Occipital lobe (tissue), 2 donors: Measurements from ENCODE around the gene TLX3. TPM values are rescaled to one million over a fixed set of nuclear protein-coding genes. Genes with fewer than 3 reads are reported as not detected.
"Not testable (repeated sequence)": the region's sequence is repeated elsewhere in the genome, so short reads cannot be mapped to it uniquely, and the experiment has no call there.

ENCODE experiments used
- DNase-seq: peaks from one replicate; lab custom pipeline; 2025; lab: John Stamatoyannopoulos, UW
- total RNA-seq: library from RNA; depleted of rRNA; stranded (reverse); fragments of >200 nt; gene quantifications from one replicate; pipeline ENCODE4 v1.2.3, GENCODE V29; 2014

Gene TLX3
- total RNA-seq = not detected

DNA sequence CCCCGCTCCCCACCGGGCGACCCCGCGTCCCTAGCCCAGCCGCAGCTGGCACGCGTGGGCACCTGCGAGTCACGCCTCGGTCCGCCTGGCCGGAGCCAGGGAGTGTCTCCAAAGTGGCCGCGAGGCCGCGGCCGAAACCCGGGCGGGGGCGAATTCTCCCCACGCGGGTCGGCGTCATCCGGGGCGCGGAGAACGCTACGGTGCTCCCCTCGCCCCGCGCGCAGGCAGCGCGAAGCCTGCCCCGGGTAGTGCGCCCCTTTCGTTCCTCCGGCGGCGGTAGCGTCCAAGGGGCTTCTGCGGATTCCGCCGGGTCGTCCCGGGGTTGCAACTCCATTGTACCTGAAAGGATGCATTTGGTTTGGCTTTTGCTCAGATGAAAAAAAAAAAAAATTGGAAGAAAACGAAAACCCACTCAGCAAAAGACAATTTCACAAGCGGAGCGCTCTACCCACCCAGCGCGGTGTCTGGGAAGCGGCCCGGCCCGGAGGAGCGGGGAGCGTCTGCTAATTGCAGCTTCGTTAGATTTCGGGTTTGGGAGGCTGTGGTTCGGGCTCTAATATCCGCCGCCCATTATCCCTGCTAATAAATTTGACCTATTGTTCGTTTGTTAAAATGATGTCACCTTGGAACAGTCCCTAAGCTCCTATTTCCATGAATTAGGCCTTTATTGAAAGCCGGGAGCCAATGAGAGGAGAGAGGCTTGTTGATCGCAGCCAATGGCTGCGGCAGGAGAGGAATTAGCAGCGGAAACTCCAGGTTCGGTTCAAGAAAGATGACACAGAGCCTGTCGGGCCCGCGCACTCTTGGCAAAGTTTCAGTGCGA, at the start of gene TLX3:
Gene TLX3, plus strand, starts transcription at position 796 of the 823 bp plus-strand sequence. CDS start 118 bp downstream, outside the sequence.
- no peak for DNase-seq

GRCh38 chr5:171261361-171261760, 47.7 kb upstream of the TLX3 start:
- no peak for DNase-seq

- DNase-seq = no peak
Measured at GRCh38 chr5:171261904-171262303, 47.1 kb upstream of the TLX3 start.

- DNase-seq = no peak
Measured at GRCh38 chr5:171263181-171263580, 45.9 kb upstream of the TLX3 start.

GRCh38 chr5:171264843-171265242, 44.2 kb upstream of the TLX3 start:
- no peak for DNase-seq

DNA sequence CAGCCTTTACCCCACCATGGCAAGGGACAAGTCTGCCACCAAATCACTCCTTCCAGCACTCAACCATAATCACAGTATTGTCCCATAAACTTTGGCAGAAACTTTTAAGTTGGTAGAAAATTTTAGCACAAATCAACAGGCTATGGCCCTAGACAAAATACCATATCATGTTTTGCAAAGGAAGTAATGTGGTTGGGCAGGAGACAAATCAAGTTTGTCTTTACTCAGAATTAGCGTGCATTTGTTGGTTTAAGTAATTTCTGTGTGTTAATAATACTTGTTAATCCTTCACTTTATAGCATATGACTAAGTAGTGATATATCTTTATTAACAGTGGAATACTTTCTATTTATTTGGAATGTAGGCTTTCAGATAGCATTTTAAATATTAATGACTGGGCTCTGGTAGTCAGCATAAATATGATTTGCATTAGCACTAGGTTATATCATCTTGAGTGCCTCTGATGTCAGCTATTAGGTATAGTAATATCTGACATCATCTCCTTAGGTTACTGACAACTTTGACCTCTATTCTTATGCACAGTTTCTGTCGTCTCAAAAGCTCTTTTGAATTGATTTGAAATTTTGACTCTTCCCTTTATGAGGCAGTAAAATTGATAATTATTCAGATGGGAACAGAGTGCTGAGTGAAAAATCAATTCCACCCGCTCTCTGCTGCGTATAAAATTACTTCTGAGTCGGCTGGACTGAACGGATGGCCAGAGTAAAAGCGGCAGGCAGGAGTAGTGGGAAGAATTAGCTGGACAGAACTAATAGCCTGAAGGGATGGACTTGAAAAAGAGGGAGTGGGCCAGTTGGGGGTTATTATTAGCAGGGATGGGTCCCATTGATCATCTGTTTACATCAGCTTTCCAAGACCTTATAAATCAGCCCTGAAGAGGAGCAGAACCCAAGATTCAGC, 40.1 kb upstream of the TLX3 start:
- no peak for DNase-seq

DNA sequence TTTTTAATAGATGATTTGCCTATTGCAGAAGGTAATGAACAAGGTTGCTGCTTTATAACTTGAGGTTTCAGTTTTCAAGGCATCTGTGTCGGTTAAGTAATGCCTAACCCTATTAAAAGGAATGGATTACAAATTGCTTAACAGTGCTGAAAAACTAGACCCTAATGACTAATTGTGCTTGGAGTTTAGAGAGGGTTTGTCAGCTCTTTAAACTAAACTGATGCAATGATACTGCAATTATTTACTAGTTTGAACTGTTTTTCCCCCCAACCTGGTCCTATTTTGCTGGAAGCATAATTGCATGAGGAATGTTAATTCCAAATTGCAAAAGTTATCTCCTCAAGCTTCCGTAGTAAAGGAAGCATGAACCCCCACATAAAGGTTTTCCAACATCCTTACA, 39.3 kb upstream of the TLX3 start:
- DNase-seq = no peak

- no peak for DNase-seq
Measured at GRCh38 chr5:171270136-171270535, 38.9 kb upstream of the TLX3 start.

DNA sequence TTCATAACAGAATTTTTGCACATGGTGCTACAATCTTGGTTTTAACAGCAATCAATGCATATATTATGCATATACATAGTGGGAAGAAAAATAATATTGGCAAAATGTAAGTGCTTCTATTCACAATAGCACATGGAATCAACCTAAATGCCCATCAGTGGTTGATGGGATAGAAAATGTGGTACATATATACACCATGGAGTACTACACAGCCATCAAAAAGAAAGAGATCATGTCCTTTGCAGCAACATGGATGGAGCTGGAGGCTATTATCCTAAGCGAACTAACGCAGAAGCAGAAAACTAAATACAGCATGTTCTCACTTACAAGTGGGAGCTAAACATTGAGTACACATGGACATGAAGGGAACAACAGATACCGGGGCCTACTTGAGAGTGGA, 37.2 kb upstream of the TLX3 start:
- DNase-seq = no peak

- no peak for DNase-seq
Measured at GRCh38 chr5:171272996-171273970, 35.8 kb upstream of the TLX3 start.

DNA sequence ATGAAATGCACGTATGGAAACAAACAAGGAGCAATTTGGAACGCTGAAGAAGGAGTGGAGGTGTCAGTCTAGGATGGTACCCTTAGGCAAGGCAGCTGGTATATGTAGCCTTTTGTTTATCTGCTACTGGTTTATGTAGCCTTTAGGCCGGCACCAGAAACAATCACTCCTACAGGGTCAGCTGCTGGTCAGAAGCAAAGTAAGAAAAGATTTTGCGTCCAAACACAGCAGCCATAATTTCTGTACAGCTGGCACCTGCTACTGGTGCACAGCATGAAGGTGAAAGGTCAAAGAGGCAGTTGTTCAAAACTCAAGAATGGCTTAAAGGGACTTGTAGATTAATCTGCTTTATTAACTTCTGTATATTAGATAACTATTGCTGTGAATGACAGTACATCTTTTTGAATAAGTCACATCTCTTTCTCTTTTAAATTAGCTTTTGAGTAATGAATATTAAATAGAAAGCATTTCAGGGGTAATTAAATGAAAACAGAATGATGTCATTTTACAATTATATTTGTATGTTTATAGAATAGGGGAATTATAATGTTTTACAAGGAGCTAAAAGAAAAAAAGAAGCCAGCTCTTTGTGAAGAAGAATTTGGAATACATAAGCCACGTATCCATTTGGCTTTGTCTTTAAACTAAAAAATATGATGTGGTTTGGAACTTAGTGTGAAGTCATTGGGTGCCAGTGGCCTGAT, 33.1 kb upstream of the TLX3 start:
- no peak for DNase-seq

- no peak for DNase-seq
Measured at GRCh38 chr5:171283753-171284152, 25.3 kb upstream of the TLX3 start.

GRCh38 chr5:171285465-171285864, 23.6 kb upstream of the TLX3 start:
- DNase-seq = no peak

GRCh38 chr5:171288066-171288465, 21.0 kb upstream of the TLX3 start:
- no peak for DNase-seq

- no peak for DNase-seq
Measured at GRCh38 chr5:171291371-171291770, 17.7 kb upstream of the TLX3 start.

GRCh38 chr5:171295299-171295698, 13.7 kb upstream of the TLX3 start:
- DNase-seq = no peak

- DNase-seq = no peak
Measured at GRCh38 chr5:171295801-171296200, 13.2 kb upstream of the TLX3 start.

- not testable (repeated sequence) for DNase-seq
Measured at GRCh38 chr5:171297941-171298340, 11.1 kb upstream of the TLX3 start.

- no peak for DNase-seq
Measured at GRCh38 chr5:171299228-171299627, 9.8 kb upstream of the TLX3 start.

GRCh38 chr5:171299851-171300250, 9.2 kb upstream of the TLX3 start:
- no peak for DNase-seq

GRCh38 chr5:171300358-171300757, 8.7 kb upstream of the TLX3 start:
- DNase-seq = no peak
